ENCODE data around the gene MYO5A.

MYO5A gene

DNA sequence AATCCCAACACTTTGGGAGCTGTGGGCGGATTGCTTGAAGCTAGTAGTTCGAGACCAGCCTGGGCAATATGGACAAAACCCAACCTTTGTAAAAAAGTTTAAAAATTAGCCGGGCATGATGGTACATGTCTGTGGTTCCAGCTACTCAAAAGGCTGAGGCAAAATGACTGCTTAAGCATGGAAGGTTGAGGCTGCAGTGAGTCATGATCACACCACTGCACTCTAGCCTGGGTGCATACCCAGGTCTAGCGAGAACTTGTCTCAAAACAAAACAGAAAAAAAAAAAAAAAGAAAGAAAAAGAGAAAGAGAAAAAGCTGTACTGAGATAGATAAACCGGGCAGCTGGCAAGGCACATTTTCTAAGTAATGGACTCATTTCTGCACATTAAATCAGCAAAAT is 29.5 kb upstream of the MYO5A start (continued):
- TF ChIP-seq ZNF211 (tag by site-specific recombination; IDR thresholded peaks at IDR 0.05; ENCODE audit: low read depth) = no peak
- TF ChIP-seq ZNF776 (tag by site-specific recombination; IDR thresholded peaks at IDR 0.05; ENCODE audit: borderline replicate concordance) = no peak
- TF ChIP-seq, protein P1, sequence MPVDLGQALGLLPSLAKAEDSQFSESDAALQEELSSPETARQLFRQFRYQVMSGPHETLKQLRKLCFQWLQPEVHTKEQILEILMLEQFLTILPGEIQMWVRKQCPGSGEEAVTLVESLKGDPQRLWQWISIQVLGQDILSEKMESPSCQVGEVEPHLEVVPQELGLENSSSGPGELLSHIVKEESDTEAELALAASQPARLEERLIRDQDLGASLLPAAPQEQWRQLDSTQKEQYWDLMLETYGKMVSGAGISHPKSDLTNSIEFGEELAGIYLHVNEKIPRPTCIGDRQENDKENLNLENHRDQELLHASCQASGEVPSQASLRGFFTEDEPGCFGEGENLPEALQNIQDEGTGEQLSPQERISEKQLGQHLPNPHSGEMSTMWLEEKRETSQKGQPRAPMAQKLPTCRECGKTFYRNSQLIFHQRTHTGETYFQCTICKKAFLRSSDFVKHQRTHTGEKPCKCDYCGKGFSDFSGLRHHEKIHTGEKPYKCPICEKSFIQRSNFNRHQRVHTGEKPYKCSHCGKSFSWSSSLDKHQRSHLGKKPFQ (tag by site-specific recombination; IDR thresholded peaks at IDR 0.05) = peak; percentile 59; the same call in 1 of the 2 replicates
- 0 out of 2 replicates have a peak, but pooled peaks have one; percentile 11 for TF ChIP-seq ZFHX2 (tag by site-specific recombination; conservative IDR thresholded peaks at IDR 0.05)
- no peak for TF ChIP-seq ZNF175 (tag by site-specific recombination; IDR thresholded peaks at IDR 0.05)
- no peak for TF ChIP-seq ZNF501 (tag by site-specific recombination; IDR thresholded peaks at IDR 0.05)
- no peak for TF ChIP-seq REPIN1 (tag by site-specific recombination; IDR thresholded peaks at IDR 0.05; ENCODE audit: low read depth)
- no peak for TF ChIP-seq ZNF548 (tag by site-specific recombination; IDR thresholded peaks at IDR 0.05)

DNA sequence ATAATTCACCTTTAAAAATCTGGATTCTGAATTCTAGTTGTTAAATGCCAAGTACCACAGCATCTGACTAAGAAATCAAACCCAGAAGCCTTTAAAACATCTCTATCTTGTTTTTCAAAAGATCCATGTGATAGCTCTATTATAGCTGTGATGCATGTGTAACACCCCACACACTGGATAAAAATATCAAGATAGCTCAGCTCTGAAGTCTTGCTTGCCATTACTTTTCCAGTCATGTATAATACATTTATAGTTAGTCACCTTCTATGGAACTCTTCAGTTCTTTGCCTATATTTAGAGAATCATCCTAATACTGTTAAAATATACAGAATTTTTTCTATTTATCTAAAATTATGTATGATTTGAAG is 28.6 kb upstream of the MYO5A start:
- TF ChIP-seq BCL11B (tag by site-specific recombination; IDR thresholded peaks at IDR 0.05; ENCODE audit: low read depth) (no peak), HOXC10 (CRISPR knock-in tag; IDR thresholded peaks at IDR 0.05) (no peak), ZNF37A (tag by site-specific recombination; IDR thresholded peaks at IDR 0.05) (no peak), ZNF311 (tag by site-specific recombination; IDR thresholded peaks at IDR 0.05; ENCODE audit: borderline replicate concordance) (no peak), ZNF596 (tag by site-specific recombination; IDR thresholded peaks at IDR 0.05) (no peak), ZNF2 (tag by site-specific recombination; IDR thresholded peaks at IDR 0.05) (no peak), ZNF707 (tag by site-specific recombination; IDR thresholded peaks at IDR 0.05) (no peak), KLF10 (tag by site-specific recombination; IDR thresholded peaks at IDR 0.05) (no peak), ZNF223 (tag by site-specific recombination; IDR thresholded peaks at IDR 0.05) (no peak), ZNF10 (tag by site-specific recombination; IDR thresholded peaks at IDR 0.05) (no peak)
- TF ChIP-seq, protein P2, sequence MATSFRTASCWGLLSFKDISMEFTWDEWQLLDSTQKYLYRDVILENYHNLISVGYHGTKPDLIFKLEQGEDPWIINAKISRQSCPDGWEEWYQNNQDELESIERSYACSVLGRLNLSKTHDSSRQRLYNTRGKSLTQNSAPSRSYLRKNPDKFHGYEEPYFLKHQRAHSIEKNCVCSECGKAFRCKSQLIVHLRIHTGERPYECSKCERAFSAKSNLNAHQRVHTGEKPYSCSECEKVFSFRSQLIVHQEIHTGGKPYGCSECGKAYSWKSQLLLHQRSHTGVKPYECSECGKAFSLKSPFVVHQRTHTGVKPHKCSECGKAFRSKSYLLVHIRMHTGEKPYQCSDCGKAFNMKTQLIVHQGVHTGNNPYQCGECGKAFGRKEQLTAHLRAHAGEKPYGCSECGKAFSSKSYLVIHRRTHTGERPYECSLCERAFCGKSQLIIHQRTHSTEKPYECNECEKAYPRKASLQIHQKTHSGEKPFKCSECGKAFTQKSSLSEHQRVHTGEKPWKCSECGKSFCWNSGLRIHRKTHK (tag by site-specific recombination; IDR thresholded peaks at IDR 0.05) = no peak
- TF ChIP-seq, protein P3, sequence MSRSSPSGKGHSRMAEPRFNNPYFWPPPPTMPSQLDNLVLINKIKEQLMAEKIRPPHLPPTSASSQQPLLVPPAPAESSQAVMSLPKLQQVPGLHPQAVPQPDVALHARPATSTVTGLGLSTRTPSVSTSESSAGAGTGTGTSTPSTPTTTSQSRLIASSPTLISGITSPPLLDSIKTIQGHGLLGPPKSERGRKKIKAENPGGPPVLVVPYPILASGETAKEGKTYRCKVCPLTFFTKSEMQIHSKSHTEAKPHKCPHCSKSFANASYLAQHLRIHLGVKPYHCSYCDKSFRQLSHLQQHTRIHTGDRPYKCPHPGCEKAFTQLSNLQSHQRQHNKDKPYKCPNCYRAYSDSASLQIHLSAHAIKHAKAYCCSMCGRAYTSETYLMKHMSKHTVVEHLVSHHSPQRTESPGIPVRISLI (tag by site-specific recombination; IDR thresholded peaks at IDR 0.05) = no peak
- TF ChIP-seq, protein P4, sequence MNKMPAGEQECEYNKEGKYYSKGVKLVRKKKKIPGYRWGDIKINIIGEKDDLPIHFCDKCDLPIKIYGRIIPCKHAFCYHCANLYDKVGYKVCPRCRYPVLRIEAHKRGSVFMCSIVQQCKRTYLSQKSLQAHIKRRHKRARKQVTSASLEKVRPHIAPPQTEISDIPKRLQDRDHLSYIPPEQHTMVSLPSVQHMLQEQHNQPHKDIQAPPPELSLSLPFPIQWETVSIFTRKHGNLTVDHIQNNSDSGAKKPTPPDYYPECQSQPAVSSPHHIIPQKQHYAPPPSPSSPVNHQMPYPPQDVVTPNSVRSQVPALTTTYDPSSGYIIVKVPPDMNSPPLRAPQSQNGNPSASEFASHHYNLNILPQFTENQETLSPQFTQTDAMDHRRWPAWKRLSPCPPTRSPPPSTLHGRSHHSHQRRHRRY (tag by site-specific recombination; IDR thresholded peaks at IDR 0.05) = no peak
- TF ChIP-seq, protein P5, sequence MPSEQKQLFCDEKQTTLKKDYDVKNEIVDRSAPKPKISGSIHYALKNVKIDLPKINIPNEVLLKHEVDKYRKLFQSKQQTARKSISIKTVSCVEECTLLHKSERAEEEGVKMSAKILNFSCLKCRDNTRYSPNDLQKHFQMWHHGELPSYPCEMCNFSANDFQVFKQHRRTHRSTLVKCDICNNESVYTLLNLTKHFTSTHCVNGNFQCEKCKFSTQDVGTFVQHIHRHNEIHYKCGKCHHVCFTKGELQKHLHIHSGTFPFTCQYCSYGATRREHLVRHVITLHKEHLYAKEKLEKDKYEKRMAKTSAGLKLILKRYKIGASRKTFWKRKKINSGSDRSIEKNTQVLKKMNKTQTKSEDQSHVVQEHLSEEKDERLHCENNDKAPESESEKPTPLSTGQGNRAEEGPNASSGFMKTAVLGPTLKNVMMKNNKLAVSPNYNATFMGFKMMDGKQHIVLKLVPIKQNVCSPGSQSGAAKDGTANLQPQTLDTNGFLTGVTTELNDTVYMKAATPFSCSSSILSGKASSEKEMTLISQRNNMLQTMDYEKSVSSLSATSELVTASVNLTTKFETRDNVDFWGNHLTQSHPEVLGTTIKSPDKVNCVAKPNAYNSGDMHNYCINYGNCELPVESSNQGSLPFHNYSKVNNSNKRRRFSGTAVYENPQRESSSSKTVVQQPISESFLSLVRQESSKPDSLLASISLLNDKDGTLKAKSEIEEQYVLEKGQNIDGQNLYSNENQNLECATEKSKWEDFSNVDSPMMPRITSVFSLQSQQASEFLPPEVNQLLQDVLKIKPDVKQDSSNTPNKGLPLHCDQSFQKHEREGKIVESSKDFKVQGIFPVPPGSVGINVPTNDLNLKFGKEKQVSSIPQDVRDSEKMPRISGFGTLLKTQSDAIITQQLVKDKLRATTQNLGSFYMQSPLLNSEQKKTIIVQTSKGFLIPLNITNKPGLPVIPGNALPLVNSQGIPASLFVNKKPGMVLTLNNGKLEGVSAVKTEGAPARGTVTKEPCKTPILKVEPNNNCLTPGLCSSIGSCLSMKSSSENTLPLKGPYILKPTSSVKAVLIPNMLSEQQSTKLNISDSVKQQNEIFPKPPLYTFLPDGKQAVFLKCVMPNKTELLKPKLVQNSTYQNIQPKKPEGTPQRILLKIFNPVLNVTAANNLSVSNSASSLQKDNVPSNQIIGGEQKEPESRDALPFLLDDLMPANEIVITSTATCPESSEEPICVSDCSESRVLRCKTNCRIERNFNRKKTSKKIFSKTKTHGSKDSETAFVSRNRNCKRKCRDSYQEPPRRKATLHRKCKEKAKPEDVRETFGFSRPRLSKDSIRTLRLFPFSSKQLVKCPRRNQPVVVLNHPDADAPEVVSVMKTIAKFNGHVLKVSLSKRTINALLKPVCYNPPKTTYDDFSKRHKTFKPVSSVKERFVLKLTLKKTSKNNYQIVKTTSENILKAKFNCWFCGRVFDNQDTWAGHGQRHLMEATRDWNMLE (tag by site-specific recombination; conservative IDR thresholded peaks at IDR 0.05; ENCODE audit: low read depth) = no peak
- CTCF ChIA-PET = interaction anchor here (0.5 kb wide), 1 partner anchor 1285 kb away, joined by 3 read pairs; no protein-coding TSS in a partner anchor
- Histone ChIP-seq H3K9me3 (ENCODE audit: control insufficient read depth, insufficient read depth, low read depth, low read length) (no peaks in the 10 kb centered on the region), H3K4me3 (ENCODE audit: low read depth, low read length) (no peak overlapping the region), H3K36me3 (ENCODE audit: control insufficient read depth in 2 of 2, insufficient read depth in 1 of 2, low read length in 2 of 2) (peaks cover 9 to 34% of the 10 kb centered on the region in 2 experiments; a peak in 2 of 3 replicates), H3K27ac (ENCODE audit: extremely low read depth, low read depth, low read length) (no peak overlapping the region), H3K4me1 (ENCODE audit: control insufficient read depth, insufficient read depth, low read length) (peaks cover 10% of the 10 kb centered on the region)
- POLR2A ChIA-PET = no interaction called here

Data from HEK293 (cell line).